Measurements from ENCODE around the gene N4BP3. TPM values are rescaled to one million over a fixed set of nuclear protein-coding genes. Genes with fewer than 3 reads are reported as not detected.

Gene N4BP3
- 0.77 to 1.1 TPM (median 1.0 TPM) in 5 replicates for total RNA-seq (2022; extraction: Qiagen RNA extraction)

GRCh38 chr5:178113141-178113787 is at the start of gene N4BP3:
Gene N4BP3, plus strand, starts transcription at chr5:178113532. Its CDS starts 6,052 bp downstream, at chr5:178119584.

GRCh38 chr5:178130576-178131445 is 17.5 kb downstream of the N4BP3 start, which contains the start of gene RMND5B:
Gene RMND5B, plus strand, starts transcription at chr5:178131014. Its CDS starts 7,106 bp downstream, at chr5:178138120.

GRCh38 chr5:178153530-178154340 is 40.4 kb downstream of the N4BP3 start, which contains the start of gene NHP2:
Gene NHP2, minus strand, starts transcription at chr5:178153885. Its CDS starts 68 bp downstream, at chr5:178153817.

Other genes with a start within 250 kb of the N4BP3 start
- 0.06 to 0.34 TPM (median 0.12 TPM) in 3 of 5 replicates, not detected in the others for gene PROP1, start 117.3 kb upstream of the N4BP3 start, total RNA-seq (2022; extraction: Qiagen RNA extraction)
- gene RMND5B, start 17.5 kb downstream of the N4BP3 start, total RNA-seq (2022; extraction: Qiagen RNA extraction) = 23.6 to 32.0 TPM (median 29.5 TPM) in 5 replicates
- 387 to 490 TPM (median 405 TPM) in 5 replicates for gene NHP2, start 40.4 kb downstream of the N4BP3 start, total RNA-seq (2022; extraction: Qiagen RNA extraction)
- gene GMCL2, start 73.8 kb downstream of the N4BP3 start, total RNA-seq (2022; extraction: Qiagen RNA extraction) = not detected in 5 replicates
- 303 to 325 TPM (median 313 TPM) in 5 replicates for gene HNRNPAB, start 91.0 kb downstream of the N4BP3 start, total RNA-seq (2022; extraction: Qiagen RNA extraction)
- 6.1 to 9.4 TPM (median 8.9 TPM) in 5 replicates for gene PHYKPL, start 119.3 kb downstream of the N4BP3 start, total RNA-seq (2022; extraction: Qiagen RNA extraction)

Measured in A549 treated with AZD2906 at 1 μM for 4 hours (cell line).